Activated CD4-positive, alpha-beta T cell treated with anti-CD3 and anti-CD28 coated beads for 4 hours (primary cell): ENCODE measurements around the gene SLC25A45.
"Not testable (repeated sequence)": the region's sequence is repeated elsewhere in the genome, so short reads cannot be mapped to it uniquely, and the experiment has no call there.

Source experiments
- DNase-seq, 2 donors: peaks; one replicate each; pipeline ENCODE4 v3.0.0-alpha.2; 2020

The SLC25A45 gene

GRCh38 chr11:65420979-65421793 lies 38.7 kb upstream of the SLC25A45 start:
- peak; percentile 88 for DNase-seq

DNA sequence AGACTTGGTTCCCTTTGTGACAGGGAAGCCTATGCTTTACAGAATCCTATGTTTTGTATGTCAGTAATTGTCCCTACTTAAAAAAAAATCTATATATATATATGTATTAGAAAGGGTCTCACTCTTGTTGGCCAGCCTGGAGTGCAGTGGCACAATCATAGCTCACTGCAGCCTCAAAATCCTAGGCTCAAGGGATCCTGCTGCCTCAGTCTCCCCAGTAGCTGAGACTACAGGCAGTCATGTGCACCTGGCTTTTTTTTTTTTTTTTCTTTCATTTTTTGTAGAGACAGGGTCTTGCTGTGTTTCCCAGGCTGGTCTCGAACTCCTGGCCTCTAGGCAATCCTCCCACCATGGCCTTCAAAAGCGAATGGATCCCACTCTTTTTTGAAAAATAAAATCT lies 38.1 kb upstream of the SLC25A45 start:
- DNase-seq = no peak

- peak; percentile 51 to 60 for DNase-seq
Measured at GRCh38 chr11:65419772-65420481, 37.5 kb upstream of the SLC25A45 start.

- DNase-seq = no peak
Measured at GRCh38 chr11:65419460-65419771, 37.0 kb upstream of the SLC25A45 start.

GRCh38 chr11:65418681-65419459 lies 36.4 kb upstream of the SLC25A45 start:
- DNase-seq = peak; percentile 52 to 71

DNA sequence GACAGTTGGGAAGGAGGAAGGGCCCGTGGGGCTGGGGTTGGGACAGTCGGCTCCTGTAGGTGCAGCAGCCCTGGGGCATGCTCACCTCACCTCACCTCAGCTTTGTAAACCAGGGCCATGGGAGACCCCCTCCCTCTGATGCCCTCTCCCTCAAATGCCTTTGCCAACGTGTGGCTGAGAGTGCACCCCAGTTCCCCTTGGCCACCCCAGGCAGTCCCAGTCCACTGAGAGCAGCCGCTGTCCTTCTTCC lies 35.9 kb upstream of the SLC25A45 start:
- DNase-seq = no peak

GRCh38 chr11:65417702-65418430 lies 35.4 kb upstream of the SLC25A45 start:
- DNase-seq = peak in 1 of 2 donors; percentile 19

- DNase-seq = peak in 1 of 2 donors; percentile 29
Measured at GRCh38 chr11:65416841-65417701, 34.6 kb upstream of the SLC25A45 start.

DNA sequence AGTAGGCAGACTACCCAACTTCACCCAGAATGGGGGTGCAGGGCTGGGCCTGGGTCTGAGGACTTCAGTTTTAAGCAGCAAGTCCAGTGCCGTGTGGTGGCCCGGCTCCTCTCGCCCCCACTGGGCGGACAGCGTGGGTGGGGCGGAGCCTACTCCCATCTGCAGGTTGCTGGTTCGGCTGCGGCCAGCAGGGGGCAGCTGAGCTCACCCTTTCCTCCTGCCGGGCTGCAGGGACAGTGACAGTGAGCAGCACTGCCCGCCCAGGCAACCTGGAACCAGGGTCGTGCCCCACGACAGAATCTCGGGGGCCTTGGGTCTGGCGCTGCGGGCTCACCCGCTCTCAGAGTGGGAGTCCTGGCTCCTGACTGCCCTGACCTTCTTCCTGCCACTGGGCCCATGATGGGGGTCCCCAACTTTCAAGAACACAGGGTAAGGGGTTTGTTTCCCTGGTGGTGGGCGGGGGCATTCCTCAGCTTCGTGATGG lies 33.9 kb upstream of the SLC25A45 start:
- DNase-seq = peak; percentile 88 to 92

DNA sequence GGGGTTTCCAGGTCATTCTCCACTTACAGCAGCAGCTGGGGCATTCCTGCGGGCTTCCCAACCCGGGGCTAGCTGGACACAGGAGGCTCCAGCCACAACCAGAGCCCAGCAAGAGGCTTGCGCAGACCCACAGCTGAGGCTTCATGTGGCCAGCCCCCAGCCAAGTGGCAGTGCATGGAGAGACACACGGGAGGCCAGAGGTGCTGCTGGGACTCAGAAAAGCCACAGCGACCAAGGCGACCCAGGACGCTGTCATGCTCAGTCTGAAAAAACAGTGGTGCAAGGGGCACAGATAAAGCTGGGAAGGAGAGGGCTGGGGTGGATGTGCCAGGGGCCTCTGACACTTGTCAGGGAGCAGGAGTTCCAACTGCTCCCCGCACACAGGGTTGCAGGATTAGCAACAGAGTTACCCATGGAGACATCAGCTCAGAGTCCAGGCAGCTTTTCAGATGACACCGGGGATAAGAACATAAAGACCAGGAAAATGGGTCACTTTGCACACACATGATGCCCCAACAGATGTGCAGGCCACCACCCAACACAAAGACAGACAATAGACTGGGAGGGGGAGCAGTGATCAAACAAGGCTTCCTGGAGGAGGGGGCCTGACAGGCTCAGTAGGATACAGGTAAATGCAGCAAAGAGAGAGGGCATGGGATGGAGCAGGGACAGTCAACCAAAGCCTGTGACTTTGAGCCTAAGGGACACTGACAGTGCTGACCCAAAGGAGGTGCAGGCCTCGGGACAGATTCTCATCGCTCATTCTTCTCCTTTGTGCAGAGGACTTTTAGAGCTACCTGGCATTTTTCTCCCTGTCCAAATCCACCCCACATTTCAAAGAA lies 33.3 kb upstream of the SLC25A45 start:
- no peak for DNase-seq

DNA sequence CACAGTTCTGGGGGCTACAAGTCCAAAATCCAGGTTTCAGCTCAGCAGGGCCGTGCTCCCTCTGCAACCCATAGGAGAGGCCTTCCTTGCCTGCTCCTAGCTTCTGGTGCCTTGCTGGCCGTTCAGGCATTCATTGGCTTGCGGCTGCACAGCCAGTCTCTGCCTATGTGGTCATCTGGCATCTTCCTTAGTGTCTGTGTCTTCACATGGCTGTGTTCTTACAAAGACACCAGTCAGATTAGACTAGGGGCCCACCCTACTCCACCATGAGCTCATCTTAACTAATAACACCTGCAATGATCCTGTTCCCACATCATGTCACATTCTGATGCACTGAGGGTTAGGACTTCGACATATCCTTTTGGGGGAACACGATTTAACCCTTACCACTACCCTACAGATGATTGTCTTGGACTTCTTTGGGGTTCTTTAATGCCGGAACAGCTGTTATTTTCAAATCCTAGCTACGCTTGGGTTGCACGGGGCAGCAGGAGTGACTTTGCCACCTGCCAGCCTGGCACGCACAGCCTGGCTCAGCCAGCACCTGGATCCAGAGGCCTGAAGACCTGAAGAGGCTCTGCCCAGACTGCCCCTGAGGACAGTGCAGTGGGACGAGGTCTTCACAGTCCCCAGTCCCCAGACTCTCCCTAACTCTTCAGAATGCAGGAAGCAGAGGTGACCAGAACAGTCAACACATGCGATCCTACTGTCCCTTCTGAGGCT lies 32.5 kb upstream of the SLC25A45 start:
- DNase-seq = no peak

DNA sequence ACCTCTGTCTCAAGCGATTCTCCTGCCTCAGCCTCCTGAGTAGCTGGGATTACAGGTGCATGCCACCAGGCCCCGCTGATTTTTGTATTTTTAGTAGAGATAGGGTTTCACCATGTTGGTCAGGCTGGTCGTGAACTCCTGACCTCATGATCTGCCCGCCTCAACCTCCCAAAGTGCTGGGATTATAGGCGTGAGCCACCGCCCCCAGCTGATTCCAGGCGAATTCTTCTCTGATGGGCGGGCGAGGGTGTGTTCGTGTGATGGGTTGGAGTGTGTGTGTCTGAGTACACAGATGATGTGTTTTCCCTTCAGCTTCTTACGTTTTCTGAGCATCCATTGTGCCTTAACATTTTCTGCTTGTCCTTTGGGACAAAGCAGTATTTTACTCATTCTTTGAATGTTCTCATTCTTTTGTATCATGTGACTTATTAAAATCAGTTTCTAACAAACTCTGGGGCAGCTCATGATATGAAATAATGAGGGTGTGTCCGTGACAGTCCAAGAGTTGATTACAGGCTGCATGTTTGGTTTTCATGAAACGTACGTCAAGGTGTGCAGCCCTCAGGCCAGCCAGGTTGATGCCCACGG lies 30.7 kb upstream of the SLC25A45 start:
- not testable (repeated sequence) for DNase-seq

- DNase-seq = no peak
Measured at GRCh38 chr11:65412271-65413076, 30.0 kb upstream of the SLC25A45 start.

GRCh38 chr11:65411681-65412070 lies 29.2 kb upstream of the SLC25A45 start:
- no peak for DNase-seq

GRCh38 chr11:65410936-65411680 lies 28.7 kb upstream of the SLC25A45 start:
- no peak for DNase-seq

- DNase-seq = no peak
Measured at GRCh38 chr11:65404638-65405339, 22.3 kb upstream of the SLC25A45 start.

DNA sequence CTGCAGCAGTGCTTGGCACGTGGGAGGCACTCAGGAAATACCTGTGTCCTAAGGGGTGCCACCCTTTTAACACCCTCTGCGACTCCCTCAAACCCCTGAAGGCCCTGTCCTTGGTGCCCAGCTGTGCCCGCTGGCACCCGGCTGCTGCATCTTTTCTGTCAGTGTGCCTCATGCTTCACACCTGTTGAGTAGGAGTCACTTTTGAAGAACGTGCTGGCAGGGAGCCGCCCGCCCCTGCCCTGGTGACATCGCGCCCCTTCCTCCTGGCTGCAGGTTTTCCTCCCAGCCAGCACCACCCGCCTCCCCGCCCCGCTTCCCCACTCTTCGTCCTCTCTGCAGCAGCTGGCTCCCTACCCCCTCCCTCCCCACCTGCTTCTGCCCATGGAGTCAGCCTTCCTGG lies 21.8 kb upstream of the SLC25A45 start:
- no peak for DNase-seq
